HL-60/S4 treated with retinoic acid at 250 ng/mL for 4 days and 3 days (cell line): ENCODE data around the gene ANKRD13D.

Experiments used
- in situ Hi-C: fragments of 300-500 bp; cut with MboI; formaldehyde crosslinking; loops from 2 replicates; pipeline ENCODE4 v1.7.0; 2022; ENCODE audit warnings: low sequenced_read_pairs

The ANKRD13D gene

DNA sequence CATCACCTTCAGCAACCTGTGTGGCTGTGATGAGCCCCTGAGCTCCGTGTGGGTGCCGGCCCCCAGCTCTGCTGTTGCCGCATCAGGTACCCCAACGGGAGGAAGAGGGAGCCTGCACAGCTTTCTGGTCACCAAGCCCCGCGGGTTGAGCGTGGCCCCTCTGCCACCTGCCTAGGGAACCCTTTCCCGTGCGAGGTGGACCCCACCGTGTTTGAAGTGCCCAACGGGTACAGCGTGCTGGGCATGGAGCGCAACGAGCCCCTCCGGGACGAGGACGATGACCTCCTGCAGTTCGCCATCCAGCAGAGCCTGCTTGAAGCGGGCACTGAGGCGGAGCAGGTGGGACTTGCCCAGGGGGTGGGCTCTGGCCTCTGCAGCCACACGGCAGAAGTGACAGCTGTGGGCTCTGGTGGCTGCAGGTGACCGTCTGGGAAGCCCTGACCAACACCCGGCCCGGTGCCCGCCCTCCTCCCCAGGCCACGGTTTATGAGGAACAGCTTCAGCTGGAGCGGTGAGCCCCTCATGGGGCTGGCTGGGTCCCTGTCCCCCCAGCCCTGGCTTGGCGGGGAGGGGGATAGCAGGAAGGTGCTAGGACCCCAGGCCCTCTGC is 12.3 kb downstream of the ANKRD13D start:
- in situ Hi-C loops = no loop called here

DNA sequence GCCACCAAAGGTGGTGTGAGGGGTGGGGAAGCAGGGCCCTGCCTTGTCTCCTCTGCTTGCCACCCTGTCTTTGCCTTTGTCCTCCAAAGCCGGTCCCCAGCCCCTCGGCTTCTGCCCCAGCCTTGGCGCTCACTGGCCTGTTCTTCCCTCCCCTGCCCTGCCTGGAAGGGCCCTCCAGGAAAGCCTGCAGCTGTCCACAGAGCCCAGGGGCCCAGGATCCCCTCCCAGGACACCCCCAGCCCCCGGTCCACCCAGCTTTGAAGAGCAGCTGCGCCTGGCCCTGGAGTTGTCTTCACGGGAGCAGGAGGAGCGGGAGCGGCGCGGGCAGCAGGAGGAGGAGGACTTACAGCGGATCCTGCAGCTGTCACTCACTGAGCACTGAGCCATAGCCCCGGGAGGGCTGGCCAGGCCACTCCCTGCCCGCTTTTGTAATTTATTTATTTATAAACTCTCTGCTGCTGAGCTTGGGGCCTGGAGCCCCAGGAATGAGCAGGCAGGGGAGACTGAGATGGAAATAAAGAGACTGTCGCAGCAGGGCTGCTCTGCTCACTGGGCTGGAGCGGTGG is 12.9 kb downstream of the ANKRD13D start:
- in situ Hi-C loops = no loop called here

DNA sequence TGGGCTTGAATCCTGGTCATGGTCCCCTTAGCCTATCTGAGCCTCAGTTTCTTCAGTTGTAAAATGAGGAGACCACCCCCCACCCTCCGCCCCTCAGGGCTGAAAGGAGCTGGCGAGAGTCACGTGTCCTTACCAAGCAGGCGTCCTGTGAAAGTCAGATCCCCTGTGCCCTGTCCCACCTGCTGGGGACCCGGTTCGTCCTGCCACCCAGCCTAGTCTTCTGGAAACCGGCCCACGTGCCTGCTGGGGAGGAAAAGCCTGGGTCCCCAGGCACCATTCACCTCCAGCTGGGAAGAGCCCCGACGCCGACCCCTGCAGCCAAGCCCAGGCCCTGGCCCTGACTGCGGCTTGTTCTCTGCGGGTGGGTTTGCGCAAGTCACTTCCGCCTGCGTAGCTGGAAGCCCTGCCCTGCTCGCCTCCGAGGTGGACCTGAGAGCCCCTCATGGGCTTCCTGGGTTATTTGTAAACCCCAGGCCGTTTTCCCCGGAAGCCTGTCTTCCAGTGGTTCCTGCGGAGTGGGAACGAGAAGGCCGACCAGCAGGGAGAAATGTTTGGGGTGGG is 13.5 kb downstream of the ANKRD13D start:
- in situ Hi-C loops = no loop called here

DNA sequence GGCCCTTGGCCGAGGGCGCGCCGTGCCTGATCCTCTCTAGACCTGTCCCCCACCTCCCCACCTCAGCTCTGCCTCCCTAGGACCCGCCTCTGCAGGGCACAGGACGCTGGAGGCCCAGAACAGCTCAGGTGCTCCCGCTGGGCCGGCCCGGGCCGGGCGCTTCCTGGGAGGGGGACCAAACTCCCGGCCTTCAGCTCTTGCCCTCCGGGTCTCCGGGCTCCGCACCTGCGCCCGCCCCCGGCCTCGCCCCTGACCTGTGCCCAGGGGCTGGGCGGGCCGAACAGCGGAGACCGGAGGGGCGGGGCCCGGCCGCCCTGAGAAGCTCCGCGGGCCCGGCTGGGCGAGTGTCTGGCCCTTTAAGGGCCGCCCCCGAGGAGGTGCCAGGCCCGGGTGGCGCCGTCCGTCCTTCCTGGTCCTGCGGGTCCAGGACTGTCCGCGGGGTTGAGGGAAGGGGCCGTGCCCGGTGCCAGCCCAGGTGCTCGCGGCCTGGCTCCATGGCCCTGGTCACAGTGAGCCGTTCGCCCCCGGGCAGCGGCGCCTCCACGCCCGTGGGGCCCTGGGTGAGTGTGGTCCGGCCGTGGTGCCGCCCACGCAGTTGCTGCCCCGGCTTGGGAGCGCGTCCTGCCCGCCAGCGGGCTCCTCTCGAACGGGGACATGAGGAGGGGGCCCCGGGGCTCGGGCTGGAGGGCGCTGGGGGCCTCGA is 14.2 kb downstream of the ANKRD13D start, which contains the start of gene SSH3:
Gene SSH3, plus strand, starts transcription at position 399 of the 703 bp plus-strand sequence. Its CDS starts 96 bp downstream, at position 495.
- in situ Hi-C loops = no loop called here

DNA sequence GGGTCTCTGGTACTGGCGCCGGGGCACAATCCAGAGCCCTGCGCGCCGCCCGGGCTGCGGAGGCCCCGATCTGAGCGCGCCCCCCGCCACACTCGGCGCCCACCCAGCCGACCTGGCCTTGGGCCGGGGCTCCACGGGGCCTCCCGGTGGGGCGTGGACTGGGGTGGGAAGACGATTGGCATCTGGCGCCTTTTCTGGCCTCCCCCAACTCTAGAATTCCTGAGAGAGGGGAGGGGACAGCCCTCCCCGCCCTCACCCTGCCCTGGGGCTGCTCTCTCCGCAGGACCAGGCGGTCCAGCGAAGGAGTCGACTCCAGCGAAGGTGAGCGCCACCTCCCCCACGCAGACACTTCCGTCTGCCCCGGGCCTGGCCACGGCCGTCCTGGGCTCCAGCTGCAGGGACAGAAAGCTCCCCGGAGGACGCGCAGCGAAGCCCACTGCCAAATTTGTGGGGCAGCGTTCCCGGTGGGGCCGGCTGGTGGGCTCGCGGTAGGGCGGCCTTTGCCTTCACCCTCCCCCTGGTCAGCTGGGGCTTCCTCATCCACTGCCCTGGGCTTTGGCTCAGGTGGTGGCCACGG is 14.8 kb downstream of the ANKRD13D start:
- in situ Hi-C loops = no loop called here

DNA sequence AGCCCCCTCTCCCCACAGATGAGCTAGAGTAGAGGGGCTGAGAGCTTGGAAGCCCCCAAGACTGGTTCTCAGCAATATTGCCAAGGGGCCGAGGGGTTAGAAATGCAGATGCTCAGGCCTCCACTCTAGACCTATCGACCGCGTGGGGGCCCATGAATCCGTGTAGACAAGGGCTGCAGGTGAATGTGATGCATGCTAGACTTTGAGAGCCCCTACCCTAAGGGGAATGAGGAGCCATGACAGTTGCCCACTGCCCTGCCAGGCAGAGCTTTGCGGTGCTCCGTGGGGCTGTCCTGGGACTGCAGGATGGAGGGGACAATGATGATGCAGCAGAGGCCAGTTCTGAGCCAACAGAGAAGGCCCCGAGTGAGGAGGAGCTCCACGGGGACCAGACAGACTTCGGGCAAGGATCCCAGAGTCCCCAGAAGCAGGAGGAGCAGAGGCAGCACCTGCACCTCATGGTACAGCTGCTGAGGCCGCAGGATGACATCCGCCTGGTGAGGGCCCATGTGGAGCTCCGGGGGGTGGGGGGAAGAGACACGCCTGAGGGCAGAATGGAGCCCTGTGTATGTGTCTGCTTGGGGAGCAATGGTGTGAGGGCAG is 15.5 kb downstream of the ANKRD13D start:
- in situ Hi-C loops = no loop called here

DNA sequence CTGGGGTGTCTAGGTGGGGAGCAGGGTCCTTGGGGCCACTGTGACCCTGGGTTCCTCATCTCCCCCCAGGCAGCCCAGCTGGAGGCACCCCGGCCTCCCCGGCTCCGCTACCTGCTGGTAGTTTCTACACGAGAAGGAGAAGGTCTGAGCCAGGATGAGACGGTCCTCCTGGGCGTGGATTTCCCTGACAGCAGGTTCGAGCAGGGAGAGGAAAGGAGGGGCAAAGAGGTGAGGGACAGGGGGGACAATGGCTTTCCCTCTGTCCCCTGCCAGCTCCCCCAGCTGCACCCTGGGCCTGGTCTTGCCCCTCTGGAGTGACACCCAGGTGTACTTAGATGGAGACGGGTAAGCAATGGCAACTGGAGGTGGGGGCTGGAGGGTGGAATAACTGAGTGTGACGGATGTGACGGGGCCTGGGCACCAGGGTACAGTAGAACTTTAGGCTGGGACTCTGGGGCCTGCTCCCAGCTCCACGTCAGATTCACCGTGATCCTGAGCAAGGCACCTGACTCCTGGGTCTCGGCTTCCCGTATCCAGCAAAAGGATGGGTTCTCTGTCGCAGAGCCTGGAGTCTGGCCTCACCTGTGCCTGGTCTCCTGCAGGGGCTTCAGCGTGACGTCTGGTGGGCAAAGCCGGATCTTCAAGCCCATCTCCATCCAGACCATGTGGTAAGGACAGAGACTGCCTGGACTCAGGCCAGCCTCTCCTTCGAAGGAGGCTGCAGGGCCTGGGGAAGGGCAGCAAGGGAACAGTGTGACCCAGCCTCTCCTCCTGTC is 17.9 kb downstream of the ANKRD13D start:
- in situ Hi-C loops = no loop called here

DNA sequence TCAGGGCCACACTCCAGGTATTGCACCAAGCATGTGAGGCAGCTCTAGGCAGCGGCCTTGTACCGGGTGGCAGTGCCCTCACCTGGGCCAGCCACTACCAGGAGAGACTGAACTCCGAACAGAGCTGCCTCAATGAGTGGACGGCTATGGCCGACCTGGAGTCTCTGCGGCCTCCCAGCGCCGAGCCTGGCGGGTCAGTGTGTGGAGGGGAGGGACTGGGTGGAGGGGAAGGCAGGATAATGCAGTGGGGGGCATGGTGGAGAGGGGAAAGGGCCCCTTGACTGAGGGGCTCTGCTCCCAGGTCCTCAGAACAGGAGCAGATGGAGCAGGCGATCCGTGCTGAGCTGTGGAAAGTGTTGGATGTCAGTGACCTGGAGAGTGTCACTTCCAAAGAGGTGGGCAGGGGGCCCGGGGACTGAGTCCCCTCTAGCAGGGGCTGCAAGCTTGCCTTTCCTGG is 18.5 kb downstream of the ANKRD13D start:
- in situ Hi-C loops = no loop called here

DNA sequence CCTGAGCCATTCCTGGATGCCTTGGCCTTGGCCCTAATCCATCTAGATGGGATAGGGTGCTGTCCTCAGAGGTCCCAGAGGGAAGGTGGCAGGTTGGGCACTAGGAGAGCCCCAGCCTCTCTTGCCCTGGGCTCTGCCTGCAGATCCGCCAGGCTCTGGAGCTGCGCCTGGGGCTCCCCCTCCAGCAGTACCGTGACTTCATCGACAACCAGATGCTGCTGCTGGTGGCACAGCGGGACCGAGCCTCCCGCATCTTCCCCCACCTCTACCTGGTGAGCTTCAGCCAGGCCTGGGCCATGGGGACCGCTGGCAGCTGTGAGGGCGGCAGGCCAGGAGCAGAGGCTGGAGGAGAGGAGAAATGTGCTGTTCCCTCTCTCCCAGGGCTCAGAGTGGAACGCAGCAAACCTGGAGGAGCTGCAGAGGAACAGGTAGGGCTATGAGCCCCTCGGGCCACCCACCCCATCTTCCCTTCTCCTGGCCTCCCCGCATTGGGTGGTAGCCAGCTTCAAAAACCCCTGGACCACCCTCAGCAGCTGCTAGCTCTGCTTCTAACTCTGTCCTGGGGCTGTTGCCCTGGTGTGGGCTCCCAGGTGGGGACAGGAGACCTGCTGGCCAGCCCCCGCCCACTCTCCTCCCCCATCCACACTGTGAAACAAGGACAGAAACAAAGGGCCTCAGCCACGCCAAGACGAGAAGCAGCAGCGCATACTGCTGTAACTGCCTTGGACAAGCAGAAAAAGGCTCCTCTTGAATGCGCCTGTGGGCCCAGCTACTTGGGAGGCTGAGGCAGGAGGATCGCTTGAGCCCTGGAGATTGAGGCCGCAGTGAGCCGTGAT is 19.1 kb downstream of the ANKRD13D start:
- in situ Hi-C loops = no loop called here

DNA sequence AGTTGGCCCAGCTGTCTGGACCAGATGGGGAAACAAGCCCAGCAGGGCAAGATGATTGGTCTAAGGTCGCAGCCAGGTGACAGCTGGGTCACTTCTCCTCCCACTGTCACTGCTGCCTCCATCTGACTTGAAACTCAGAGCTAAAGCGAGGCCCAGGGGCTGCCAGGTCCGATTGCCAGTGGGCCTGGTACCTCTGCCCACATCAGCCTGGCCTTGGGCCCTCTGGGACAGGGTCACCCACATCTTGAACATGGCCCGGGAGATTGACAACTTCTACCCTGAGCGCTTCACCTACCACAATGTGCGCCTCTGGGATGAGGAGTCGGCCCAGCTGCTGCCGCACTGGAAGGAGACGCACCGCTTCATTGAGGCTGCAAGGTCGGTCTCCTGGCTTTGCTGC is 20.1 kb downstream of the ANKRD13D start:
- in situ Hi-C loops = no loop called here

DNA sequence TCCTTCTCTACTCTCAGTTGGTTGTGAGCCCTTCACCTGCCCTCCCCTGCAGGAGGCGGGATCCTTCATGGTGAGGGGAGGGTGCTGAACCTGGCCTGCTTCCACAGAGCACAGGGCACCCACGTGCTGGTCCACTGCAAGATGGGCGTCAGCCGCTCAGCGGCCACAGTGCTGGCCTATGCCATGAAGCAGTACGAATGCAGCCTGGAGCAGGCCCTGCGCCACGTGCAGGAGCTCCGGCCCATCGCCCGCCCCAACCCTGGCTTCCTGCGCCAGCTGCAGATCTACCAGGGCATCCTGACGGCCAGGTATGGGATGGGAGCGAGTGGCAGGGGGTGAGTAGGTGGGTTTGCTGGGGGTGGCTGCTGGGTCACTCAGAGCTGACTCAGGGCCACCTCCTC is 20.6 kb downstream of the ANKRD13D start:
- in situ Hi-C loops = loop anchor here (10.0 kb wide), 2 partner anchors 45 to 225 kb away; partner anchors contain the start of gene GRK2

DNA sequence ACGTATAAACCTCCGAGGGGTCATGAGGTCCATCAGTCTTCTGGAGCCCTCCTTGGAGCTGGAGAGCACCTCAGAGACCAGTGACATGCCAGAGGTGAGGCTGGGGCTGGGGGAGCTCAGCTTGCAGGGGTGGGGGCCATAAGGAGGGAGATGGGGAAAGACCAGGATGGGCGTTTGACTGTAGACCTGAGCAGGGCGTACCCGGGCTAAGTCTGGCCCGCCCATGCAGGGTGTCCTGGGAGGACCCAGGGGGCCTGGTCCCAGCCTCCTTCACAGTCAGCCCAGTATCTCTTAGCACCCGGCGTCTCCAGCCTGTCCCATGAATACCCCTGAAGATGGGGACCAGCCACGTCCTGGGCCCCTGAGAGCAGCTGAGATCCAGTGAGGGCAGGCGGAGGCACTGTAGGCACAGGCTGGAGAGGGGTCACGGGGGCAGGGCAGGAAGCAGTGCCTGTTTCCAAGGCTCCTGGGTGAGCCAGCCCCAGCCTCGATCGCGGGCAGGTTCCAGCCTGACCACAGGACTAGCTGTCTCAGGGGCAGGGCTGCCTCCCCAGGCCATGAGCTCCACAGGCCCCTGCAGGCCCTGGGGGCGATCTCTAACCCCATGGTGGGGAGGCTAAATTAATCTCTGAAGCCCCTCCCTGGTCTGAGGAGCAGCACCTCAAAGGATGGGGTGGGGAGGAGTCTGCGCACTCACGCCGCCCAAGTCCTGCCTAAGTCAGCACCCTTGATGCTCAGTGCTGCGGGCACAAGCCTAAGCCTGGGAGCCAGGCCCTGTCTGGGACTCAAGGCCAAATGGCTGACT is 21.3 kb downstream of the ANKRD13D start:
- in situ Hi-C loops = loop anchor here (10.0 kb wide), 2 partner anchors 46 to 226 kb away; partner anchors contain the start of gene GRK2

DNA sequence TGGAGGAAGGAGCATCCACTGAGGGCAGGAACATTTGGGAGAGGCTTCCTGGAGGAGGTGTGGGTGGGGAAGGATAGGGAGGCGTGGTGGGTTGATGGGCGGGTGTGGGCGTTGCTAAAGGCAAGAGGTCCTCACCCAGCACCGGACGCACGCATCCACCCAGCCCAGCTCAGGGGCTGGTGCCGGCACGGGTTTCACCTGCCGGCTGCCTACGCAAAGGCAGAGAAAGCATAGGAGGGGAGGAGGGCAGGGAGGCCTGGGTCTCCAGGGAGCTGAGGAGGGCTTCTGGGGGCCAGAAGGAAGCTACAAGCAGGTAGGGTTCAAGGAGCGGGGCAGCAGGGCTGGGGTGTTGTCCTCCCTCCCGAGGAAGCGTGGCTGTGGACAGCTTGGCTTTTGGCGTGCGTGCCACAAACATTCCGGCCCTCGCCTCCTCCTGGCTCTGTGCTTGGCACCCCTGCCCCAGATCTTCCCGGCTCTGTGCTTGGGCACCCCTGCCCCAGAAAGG is 22.0 kb downstream of the ANKRD13D start:
- in situ Hi-C loops = loop anchor here (10.0 kb wide), 2 partner anchors 46 to 226 kb away; partner anchors contain the start of gene GRK2

DNA sequence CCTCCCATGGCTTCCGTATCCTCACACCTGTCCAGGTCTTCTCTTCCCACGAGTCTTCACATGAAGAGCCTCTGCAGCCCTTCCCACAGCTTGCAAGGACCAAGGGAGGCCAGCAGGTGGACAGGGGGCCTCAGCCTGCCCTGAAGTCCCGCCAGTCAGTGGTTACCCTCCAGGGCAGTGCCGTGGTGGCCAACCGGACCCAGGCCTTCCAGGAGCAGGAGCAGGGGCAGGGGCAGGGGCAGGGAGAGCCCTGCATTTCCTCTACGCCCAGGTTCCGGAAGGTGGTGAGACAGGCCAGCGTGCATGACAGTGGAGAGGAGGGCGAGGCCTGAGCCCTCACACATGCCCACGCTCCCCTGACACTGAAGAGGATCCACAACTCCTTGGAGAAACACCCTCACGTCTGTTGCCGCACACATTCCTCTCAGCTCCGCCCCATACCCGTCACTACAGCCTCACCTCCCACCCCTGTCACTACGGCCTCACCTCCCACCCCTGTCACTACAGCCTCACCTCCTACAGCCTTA is 22.5 kb downstream of the ANKRD13D start:
- in situ Hi-C loops = loop anchor here (10.0 kb wide), 2 partner anchors 47 to 227 kb away; partner anchors contain the start of gene GRK2

DNA sequence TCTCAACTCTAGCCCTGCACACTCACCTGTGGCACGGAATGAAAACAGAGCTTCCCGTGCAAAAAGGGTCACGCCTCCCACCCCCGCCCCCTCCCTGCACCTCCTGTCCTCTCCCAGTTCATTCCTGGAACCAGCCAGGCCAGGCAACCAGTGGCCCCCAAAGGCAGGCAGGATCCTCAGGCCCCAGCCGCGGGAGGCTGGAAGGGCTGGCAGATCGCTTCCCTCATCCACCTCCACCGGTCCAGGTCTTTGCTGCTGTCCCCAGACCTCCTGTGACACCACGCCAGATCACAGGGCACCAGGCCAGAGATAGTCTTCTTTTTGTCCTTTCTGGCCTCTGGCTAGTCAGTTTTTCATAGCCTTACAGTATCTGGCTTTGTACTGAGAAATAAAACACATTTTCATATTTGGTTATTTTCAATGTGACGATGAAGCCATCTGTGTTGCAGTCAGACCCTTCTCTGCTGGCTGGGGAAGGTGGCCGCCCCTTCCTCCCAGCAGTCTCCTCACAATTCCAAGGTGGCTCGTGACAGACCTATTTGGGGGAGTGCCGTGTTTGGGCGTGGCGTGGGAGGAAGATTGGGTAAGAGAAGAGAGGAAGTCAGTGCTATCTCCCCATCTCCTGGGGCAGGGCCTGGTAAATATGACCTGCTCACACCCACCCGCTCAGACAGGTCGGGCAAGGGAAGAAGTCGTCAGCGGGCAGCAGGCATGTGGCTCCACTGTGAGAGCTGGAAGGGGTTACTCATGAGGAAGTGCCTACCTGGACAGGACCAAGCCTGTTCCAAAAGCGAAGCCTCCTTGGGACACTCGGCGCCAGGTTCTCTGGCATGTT is 23.3 kb downstream of the ANKRD13D start:
- in situ Hi-C loops = loop anchor here (10.0 kb wide), 2 partner anchors 48 to 228 kb away; partner anchors contain the start of gene GRK2

DNA sequence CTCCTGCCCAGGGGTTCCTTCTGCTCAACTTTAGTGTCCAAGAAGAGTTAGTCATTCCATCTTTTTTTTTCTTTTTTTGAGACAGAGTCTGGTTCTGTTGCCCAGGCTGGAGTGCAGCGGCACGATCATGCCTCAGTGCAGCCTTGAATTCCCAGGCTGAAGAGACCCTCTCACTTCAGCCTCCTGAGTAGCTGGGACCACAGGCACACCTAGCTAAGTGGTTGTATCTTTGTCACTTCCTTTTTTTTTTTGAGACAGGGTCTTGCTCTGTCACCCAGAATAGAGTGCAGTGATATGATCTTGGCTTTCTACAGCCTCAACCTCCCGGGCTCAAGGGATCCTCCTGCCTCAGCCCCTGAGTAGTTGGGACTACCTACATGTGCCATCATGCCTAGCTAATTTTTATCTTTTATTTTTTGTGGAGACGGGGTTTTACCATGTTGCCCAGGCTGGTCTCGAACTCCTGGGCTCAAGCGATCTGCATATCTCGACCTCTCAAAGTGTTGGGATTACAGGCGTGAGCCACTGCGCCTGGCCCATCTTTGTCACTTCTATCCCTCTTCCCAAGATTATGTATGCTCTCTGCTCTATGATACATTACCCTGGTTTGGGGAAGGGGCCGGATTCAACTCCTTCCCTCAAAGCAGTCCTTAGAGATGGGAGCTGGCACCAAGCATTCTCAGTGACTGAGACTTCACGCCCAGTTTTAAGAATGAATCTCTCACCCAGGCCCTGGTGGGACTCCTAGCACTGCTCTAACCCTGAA is 24.2 kb downstream of the ANKRD13D start:
- in situ Hi-C loops = loop anchor here (10.0 kb wide), 2 partner anchors 49 to 229 kb away; partner anchors contain the start of gene GRK2
